ENCODE measurements around the gene GPR137B.

Gene GPR137B

DNA sequence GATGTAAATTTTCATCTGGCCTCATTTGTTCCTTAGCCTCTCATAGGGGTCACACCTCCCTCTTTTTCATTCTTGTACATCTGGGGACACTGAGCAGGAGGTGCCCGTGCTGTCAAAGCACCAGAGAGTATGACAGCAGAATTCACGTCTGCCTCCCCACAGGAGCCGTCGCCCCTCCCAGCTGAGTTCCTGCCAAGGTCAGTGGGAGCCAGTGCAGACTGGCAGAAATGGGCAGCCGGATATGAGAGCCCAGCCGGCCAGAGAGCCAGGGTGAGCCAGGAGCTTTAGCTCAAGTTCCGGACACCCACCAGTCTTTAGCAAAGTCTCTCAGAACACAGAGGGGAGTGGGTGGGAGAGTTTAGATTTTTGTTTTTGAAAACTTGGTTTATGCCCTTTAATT, 21.9 kb downstream of the GPR137B start:
- no peak for DNase-seq (ENCODE audit: insufficient read length, low spot score)
- TF ChIP-seq PAX5 (IDR thresholded peaks at IDR 0.05; ENCODE audit: insufficient read depth, low read length, severe bottlenecking): no peak
- TF ChIP-seq POLR2A (IDR thresholded peaks at IDR 0.05; ENCODE audit: low read depth, low read length): no peak
- TF ChIP-seq POU2F2 (IDR thresholded peaks at IDR 0.05; ENCODE audit: low read depth, low read length): no peak
- no peak for TF ChIP-seq TAF1 (IDR thresholded peaks at IDR 0.05; ENCODE audit: low read depth, low read length)
- no peak for TF ChIP-seq POLR2AphosphoS5 (IDR thresholded peaks at IDR 0.05; ENCODE audit: low read depth, low read length)
- no peak for FAIRE-seq

DNA sequence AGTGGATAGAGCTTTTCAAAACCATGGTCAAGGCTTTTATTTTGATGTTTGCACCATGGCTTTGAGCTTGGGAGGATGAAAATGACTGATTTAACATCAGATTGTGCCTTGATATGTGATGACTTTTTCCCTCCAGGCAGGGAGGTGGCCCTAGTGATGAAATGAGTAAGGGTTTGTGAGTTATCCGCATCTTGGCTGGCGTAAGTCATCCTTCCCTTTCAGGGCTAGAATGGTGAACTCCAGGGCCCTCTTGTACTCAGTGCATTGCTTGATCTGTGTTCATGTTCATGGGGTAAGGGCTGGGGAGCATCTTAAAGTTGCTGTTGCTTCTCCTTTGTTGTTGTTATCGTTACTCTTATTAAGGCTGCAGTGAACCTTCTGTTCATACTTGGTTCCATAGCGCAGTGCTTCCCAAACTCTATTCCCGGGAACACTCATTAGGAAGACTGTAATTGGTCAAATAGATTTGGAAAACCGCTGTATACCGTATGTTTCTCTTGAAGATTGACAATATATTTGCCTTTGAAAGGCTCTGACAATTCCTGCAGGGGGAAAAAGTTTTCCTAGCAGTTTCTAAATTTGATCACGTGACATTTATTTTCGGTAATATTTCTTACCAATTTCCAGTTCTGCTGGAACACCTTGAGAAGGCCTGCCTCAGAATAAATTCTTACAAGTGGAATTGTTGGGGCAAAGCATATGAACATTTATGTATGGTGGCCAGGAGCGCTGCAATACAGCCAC, 23.1 kb downstream of the GPR137B start:
- FAIRE-seq: no peak
- DNase-seq (ENCODE audit: insufficient read length, low spot score): no peak
- TF ChIP-seq POLR2A (IDR thresholded peaks at IDR 0.05; ENCODE audit: low read depth, low read length) (no peak), POU2F2 (IDR thresholded peaks at IDR 0.05; ENCODE audit: low read depth, low read length) (no peak), TAF1 (IDR thresholded peaks at IDR 0.05; ENCODE audit: low read depth, low read length) (no peak), PAX5 (IDR thresholded peaks at IDR 0.05; ENCODE audit: insufficient read depth, low read length, severe bottlenecking) (no peak), POLR2AphosphoS5 (IDR thresholded peaks at IDR 0.05; ENCODE audit: low read depth, low read length) (no peak), SPI1 (IDR thresholded peaks at IDR 0.05; ENCODE audit: low read depth, low read length) (no peak)

DNA sequence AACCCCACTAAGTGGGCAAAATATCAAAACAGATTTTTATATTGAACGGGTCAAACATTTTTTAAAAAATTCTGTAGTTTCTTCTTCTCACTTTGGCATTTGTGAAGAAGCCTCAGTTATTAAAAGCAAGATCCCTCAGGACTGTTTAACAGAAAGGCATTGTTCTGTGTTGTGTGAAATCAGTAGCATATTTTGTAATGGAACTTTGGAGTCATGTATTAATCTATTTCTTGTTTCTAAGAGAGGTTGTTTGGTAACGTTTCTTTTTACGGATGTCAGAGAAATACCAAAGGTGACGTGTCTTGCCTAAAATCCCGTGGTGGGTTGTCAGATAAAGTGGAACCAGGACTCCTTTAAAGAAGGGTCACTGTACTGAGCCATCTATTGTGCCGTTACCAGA, 23.7 kb downstream of the GPR137B start:
- no peak for TF ChIP-seq SPI1 (IDR thresholded peaks at IDR 0.05; ENCODE audit: low read depth, low read length)
- no peak for TF ChIP-seq POU2F2 (IDR thresholded peaks at IDR 0.05; ENCODE audit: low read depth, low read length)
- no peak for TF ChIP-seq POLR2AphosphoS5 (IDR thresholded peaks at IDR 0.05; ENCODE audit: low read depth, low read length)
- no peak for TF ChIP-seq POLR2A (IDR thresholded peaks at IDR 0.05; ENCODE audit: low read depth, low read length)
- no peak for TF ChIP-seq TAF1 (IDR thresholded peaks at IDR 0.05; ENCODE audit: low read depth, low read length)
- TF ChIP-seq PAX5 (IDR thresholded peaks at IDR 0.05; ENCODE audit: insufficient read depth, low read length, severe bottlenecking): no peak
- FAIRE-seq (no peak), DNase-seq (ENCODE audit: insufficient read length, low spot score) (no peak)

DNA sequence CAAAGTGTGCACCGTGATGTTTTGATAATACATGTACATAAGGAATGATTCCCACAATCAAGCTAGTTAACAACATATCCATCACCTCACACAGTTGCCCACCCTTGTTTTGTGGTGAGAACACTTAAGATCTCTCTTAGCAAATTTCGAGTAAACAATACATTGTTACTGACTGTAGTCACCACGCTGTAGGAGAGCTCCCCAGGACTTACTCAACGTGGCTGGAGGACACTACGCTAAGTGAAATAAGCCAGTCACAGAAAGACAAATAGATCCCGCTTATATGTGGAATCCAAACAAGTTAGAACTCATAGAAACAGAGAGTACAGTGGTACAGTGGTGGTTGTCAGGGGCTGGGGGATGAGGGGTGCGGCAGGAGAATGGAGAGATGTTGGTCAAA, 24.8 kb downstream of the GPR137B start:
- FAIRE-seq (peak; percentile 47), DNase-seq (ENCODE audit: insufficient read length, low spot score) (no peak)
- TF ChIP-seq SPI1 (IDR thresholded peaks at IDR 0.05; ENCODE audit: low read depth, low read length) (no peak), PAX5 (IDR thresholded peaks at IDR 0.05; ENCODE audit: insufficient read depth, low read length, severe bottlenecking) (no peak), TAF1 (IDR thresholded peaks at IDR 0.05; ENCODE audit: low read depth, low read length) (no peak), POU2F2 (IDR thresholded peaks at IDR 0.05; ENCODE audit: low read depth, low read length) (no peak), POLR2A (IDR thresholded peaks at IDR 0.05; ENCODE audit: low read depth, low read length) (no peak), POLR2AphosphoS5 (IDR thresholded peaks at IDR 0.05; ENCODE audit: low read depth, low read length) (no peak)

DNA sequence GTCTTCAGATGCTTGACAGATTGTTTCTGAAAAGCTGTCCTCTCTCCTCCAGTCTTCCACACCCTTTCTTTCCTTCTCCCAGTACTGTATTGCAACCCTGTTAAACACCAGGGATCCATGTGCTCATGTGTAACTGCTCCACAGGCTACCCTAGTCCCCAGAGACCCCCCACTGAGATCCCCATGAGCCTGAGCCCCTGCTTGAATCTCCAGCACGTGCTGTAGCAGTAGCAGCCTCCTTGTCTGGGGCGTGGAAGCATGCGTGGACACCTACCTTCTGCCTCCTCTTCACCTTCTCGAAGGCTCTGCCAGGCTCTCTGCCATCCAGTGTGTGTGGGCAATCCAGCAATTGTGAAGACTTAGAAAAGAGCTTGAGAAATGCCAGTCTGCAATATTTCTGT, 25.2 kb downstream of the GPR137B start:
- DNase-seq (ENCODE audit: insufficient read length, low spot score) (no peak), FAIRE-seq (no peak)
- TF ChIP-seq POLR2AphosphoS5 (IDR thresholded peaks at IDR 0.05; ENCODE audit: low read depth, low read length): no peak
- TF ChIP-seq SPI1 (IDR thresholded peaks at IDR 0.05; ENCODE audit: low read depth, low read length): no peak

DNA sequence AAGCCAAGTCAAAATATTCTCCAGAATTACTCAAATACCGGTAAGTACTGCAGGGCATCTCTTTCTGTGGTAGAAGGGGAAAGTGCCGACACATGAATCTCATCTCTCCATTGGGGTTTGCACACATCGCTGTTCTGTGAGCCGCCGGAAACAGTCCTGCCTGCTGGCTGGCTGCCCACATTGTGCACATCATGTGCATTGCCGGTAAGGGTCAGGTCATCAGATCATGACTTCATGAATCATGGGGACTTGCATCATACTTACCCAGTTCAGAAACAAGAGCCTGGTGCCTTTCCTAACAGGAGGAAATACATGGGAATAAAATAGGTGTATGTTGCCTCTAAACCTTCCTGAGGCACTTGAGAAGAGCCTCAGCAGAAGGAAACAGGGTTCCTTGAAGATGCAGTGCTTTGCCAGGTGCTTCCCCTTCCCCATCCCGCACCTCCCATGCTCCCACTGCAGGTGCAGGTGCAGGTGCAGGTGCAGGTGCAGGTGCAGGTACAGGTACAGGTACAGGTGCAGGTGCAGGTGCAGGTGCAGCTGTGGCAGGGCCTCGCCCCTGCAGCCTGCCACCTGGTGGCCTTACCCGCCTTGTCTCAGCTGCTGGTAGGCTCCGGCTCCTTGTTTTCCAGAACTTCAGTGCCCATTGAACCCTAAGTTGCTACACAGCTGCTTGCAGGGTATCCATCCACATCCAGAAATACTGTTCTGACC, 26.5 kb downstream of the GPR137B start:
- FAIRE-seq: peak; percentile 50
- no peak for DNase-seq (ENCODE audit: insufficient read length, low spot score)
- TF ChIP-seq SPI1 (IDR thresholded peaks at IDR 0.05; ENCODE audit: low read depth, low read length): no peak
- TF ChIP-seq POLR2A (IDR thresholded peaks at IDR 0.05; ENCODE audit: low read depth, low read length): no peak
- no peak for TF ChIP-seq PAX5 (IDR thresholded peaks at IDR 0.05; ENCODE audit: insufficient read depth, low read length, severe bottlenecking)
- no peak for TF ChIP-seq POU2F2 (IDR thresholded peaks at IDR 0.05; ENCODE audit: low read depth, low read length)
- no peak for TF ChIP-seq TAF1 (IDR thresholded peaks at IDR 0.05; ENCODE audit: low read depth, low read length)
- no peak for TF ChIP-seq POLR2AphosphoS5 (IDR thresholded peaks at IDR 0.05; ENCODE audit: low read depth, low read length)

DNA sequence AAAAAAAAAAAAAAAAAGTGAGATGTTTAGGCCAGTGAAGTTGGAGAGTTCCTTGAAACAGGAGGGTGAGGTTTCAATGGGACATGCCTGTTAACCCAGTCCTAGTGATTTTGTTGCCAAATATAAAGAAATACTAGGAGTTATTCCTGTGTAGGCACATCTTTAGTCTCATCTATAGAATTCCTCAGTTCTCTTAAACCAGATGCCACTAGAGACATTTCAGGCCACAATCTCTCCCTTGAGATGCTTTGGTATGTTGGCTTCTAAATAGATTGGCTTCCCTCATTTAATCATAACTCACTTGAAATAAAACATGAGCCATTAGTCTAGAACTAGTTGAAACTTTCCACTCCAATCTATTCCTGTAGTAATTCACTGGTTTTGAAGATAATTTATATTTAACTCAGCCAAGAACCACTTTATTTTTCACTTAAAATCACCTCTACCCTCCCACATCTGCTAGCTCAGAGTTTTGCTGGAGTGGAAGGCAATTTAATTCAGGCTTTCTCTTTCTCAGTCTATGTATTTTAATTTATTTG, 29.8 kb downstream of the GPR137B start:
- no peak for TF ChIP-seq POU2F2 (IDR thresholded peaks at IDR 0.05; ENCODE audit: low read depth, low read length)
- no peak for TF ChIP-seq POLR2A (IDR thresholded peaks at IDR 0.05; ENCODE audit: low read depth, low read length)
- TF ChIP-seq POLR2AphosphoS5 (IDR thresholded peaks at IDR 0.05; ENCODE audit: low read depth, low read length): no peak
- no peak for TF ChIP-seq SPI1 (IDR thresholded peaks at IDR 0.05; ENCODE audit: low read depth, low read length)
- no peak for TF ChIP-seq PAX5 (IDR thresholded peaks at IDR 0.05; ENCODE audit: insufficient read depth, low read length, severe bottlenecking)
- TF ChIP-seq TAF1 (IDR thresholded peaks at IDR 0.05; ENCODE audit: low read depth, low read length): no peak

DNA sequence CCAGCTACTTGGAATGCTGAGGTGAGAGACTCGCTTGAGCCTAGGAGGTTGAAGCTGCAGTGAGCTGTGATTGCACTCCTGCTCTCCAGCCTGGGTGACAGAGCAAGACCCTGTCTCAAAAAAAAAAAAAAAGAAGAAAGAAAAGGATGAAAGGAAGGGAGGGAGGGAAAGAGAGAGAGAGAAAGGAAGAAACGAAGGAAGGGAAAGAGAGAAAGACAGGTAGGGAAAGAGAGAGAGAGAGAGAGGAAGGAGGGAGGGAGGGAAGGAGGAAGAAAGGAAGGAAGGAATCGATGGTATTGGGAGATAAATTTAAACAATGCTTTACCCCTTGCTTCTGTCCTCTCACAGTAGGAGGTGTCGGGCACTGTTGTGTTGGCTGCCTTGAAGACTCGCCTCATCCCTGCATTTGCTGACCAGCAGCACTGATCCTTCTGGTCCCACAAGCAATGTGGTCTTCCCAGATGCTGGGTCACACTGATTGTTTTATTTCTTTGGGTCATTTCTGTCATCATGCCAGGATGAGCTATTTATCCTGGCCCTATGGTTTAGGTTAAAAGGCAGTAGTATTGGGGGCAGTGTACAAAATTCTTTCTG, 30.9 kb downstream of the GPR137B start:
- no peak for DNase-seq (ENCODE audit: insufficient read length, low spot score)
- no peak for TF ChIP-seq POU2F2 (IDR thresholded peaks at IDR 0.05; ENCODE audit: low read depth, low read length)
- TF ChIP-seq PAX5 (IDR thresholded peaks at IDR 0.05; ENCODE audit: insufficient read depth, low read length, severe bottlenecking): no peak
- TF ChIP-seq SPI1 (IDR thresholded peaks at IDR 0.05; ENCODE audit: low read depth, low read length): no peak
- no peak for TF ChIP-seq POLR2A (IDR thresholded peaks at IDR 0.05; ENCODE audit: low read depth, low read length)
- FAIRE-seq: no peak

More for the DNA sequence above, 29.8 kb downstream of the GPR137B start:
- no peak for DNase-seq (ENCODE audit: insufficient read length, low spot score)
- no peak for FAIRE-seq

DNA sequence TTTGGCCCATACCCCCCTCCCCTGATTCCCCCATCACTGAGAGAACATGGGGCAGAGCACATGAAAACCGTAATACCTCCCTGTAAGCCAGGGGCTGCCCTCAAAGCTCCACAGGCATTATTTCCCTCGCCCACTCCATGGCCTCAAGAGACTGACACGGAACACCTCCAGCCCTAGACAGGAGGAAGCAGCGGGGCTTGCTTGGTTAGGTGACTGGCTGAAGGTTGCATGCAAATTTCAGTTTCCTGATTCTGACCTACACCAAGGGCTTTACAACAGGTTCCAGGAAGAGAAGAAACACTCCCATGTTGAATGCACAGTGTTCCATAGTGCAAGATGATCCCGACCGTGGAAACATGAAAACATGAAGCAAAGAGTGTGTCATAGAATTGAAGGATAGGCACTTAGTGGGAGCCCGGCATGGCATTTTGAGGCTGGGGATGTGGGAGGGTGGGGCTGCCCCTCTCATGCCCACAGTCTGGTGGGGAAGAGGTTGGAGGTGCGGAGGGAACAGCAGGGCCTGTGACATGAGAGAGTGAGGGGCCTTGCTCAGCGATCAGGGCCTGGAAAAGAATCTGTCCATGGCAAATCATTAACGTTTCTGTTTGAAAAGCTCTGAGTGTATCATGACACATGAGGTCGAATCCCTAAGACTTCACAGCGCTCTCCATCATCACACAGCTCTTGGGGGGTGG, 33.5 kb downstream of the GPR137B start:
- no peak for DNase-seq (ENCODE audit: insufficient read length, low spot score)
- peak; percentile 81 for FAIRE-seq
- TF ChIP-seq POU2F2 (IDR thresholded peaks at IDR 0.05; ENCODE audit: low read depth, low read length) (peak; percentile 72), SPI1 (IDR thresholded peaks at IDR 0.05; ENCODE audit: low read depth, low read length) (no peak), TAF1 (IDR thresholded peaks at IDR 0.05; ENCODE audit: low read depth, low read length) (no peak), PAX5 (IDR thresholded peaks at IDR 0.05; ENCODE audit: insufficient read depth, low read length, severe bottlenecking) (no peak), POLR2A (IDR thresholded peaks at IDR 0.05; ENCODE audit: low read depth, low read length) (no peak), POLR2AphosphoS5 (IDR thresholded peaks at IDR 0.05; ENCODE audit: low read depth, low read length) (peak; percentile 73)

Data from GM12891 (cell line).